GM19193 (cell line): Measurements from ENCODE around the gene ADAMTS17.

Experiments
- POLR2A ChIP-seq: IDR thresholded peaks from 4 replicates; pipeline ENCODE4 v1.6.1; 2011; ENCODE audit not compliant: insufficient read depth, insufficient read length; ENCODE audit errors: extremely low read depth

The ADAMTS17 gene

GRCh38 chr15:100048736-100049135, 293.0 kb downstream of the ADAMTS17 start:
- TF ChIP-seq POLR2A = no peak

GRCh38 chr15:100043692-100044091, 298.1 kb downstream of the ADAMTS17 start:
- no peak for TF ChIP-seq POLR2A

- TF ChIP-seq POLR2A = no peak
These were observed 298.6 kb downstream of the ADAMTS17 start for GRCh38 chr15:100043068-100043641.

- TF ChIP-seq POLR2A = no peak
These were observed 299.2 kb downstream of the ADAMTS17 start for GRCh38 chr15:100042558-100042957.

- no peak for TF ChIP-seq POLR2A
These were observed 300.5 kb downstream of the ADAMTS17 start for GRCh38 chr15:100041127-100041828.

GRCh38 chr15:100039994-100040393, 301.8 kb downstream of the ADAMTS17 start:
- TF ChIP-seq POLR2A = no peak

GRCh38 chr15:100038736-100039135, 303.0 kb downstream of the ADAMTS17 start:
- no peak for TF ChIP-seq POLR2A

GRCh38 chr15:100037901-100038300, 303.9 kb downstream of the ADAMTS17 start:
- TF ChIP-seq POLR2A = no peak

- TF ChIP-seq POLR2A = no peak
These were observed 305.8 kb downstream of the ADAMTS17 start for GRCh38 chr15:100036015-100036414.

- no peak for TF ChIP-seq POLR2A
These were observed 307.6 kb downstream of the ADAMTS17 start for GRCh38 chr15:100034191-100034590.

- no peak for TF ChIP-seq POLR2A
These were observed 308.5 kb downstream of the ADAMTS17 start for GRCh38 chr15:100033140-100033857.

- no peak for TF ChIP-seq POLR2A
These were observed 309.3 kb downstream of the ADAMTS17 start for GRCh38 chr15:100032358-100033085.

GRCh38 chr15:100031665-100032357, 310.0 kb downstream of the ADAMTS17 start:
- no peak for TF ChIP-seq POLR2A

GRCh38 chr15:100030586-100031229, 311.1 kb downstream of the ADAMTS17 start:
- TF ChIP-seq POLR2A = no peak

GRCh38 chr15:100029868-100030479, 311.8 kb downstream of the ADAMTS17 start:
- no peak for TF ChIP-seq POLR2A

GRCh38 chr15:100029045-100029444, 312.7 kb downstream of the ADAMTS17 start:
- TF ChIP-seq POLR2A = no peak
